HG02973 (cell line): ENCODE data around the gene TRPC5OS.
A peak's percentile ranks its signal among the peaks of the same experiment; 100 is the strongest.

Experiments
- ATAC-seq: cut with Tn5 transposase; IDR thresholded peaks from one replicate; pipeline ENCODE4 v1.9.1; 2021; ENCODE audit warnings: moderate library complexity; ENCODE audit not compliant: unreplicated experiment

Gene TRPC5OS

GRCh38 chrX:111875881-111876280 is at the start of gene TRPC5OS:
TRPC5OS (plus strand) TSS chrX:111876181; CDS start chrX:111901850, 25,669 bp downstream.
- ATAC-seq, result no peak

- ATAC-seq, result no peak
Measured at GRCh38 chrX:111829345-111829744, 46.6 kb upstream of the TRPC5OS start.

GRCh38 chrX:111830571-111830970 is 45.4 kb upstream of the TRPC5OS start:
- no peak for ATAC-seq

GRCh38 chrX:111831343-111831742 is 44.6 kb upstream of the TRPC5OS start:
- ATAC-seq, result no peak

- ATAC-seq, result no peak
Measured at GRCh38 chrX:111837197-111837596, 38.8 kb upstream of the TRPC5OS start.

- no peak for ATAC-seq
Measured at GRCh38 chrX:111847491-111848133, 28.4 kb upstream of the TRPC5OS start.

GRCh38 chrX:111848541-111848940 is 27.4 kb upstream of the TRPC5OS start:
- no peak for ATAC-seq

- ATAC-seq, result no peak
Measured at GRCh38 chrX:111850975-111851374, 25.0 kb upstream of the TRPC5OS start.

GRCh38 chrX:111854556-111855490 is 21.2 kb upstream of the TRPC5OS start:
- ATAC-seq, result no peak

- no peak for ATAC-seq
Measured at GRCh38 chrX:111857534-111858060, 18.4 kb upstream of the TRPC5OS start.

GRCh38 chrX:111861605-111862004 is 14.4 kb upstream of the TRPC5OS start:
- ATAC-seq, result no peak

GRCh38 chrX:111867236-111867635 is 8.7 kb upstream of the TRPC5OS start:
- no peak for ATAC-seq

GRCh38 chrX:111868726-111869638 is 7.0 kb upstream of the TRPC5OS start:
- ATAC-seq, result peak; percentile 43

GRCh38 chrX:111869639-111870034 is 6.3 kb upstream of the TRPC5OS start:
- ATAC-seq, result peak; percentile 85

GRCh38 chrX:111874241-111874640 is 1.7 kb upstream of the TRPC5OS start:
- ATAC-seq, result no peak

- ATAC-seq, result no peak
Measured at GRCh38 chrX:111876646-111877045, 665 bp downstream of the TRPC5OS start.

- ATAC-seq, result no peak
Measured at GRCh38 chrX:111877681-111878080, 1.7 kb downstream of the TRPC5OS start.

GRCh38 chrX:111880735-111881134 is 4.8 kb downstream of the TRPC5OS start:
- no peak for ATAC-seq

- ATAC-seq, result no peak
Measured at GRCh38 chrX:111881715-111882114, 5.7 kb downstream of the TRPC5OS start.

GRCh38 chrX:111886678-111887077 is 10.7 kb downstream of the TRPC5OS start:
- ATAC-seq, result no peak

- ATAC-seq, result no peak
Measured at GRCh38 chrX:111888600-111888999, 12.6 kb downstream of the TRPC5OS start.
